Loucy (cell line): Measurements from ENCODE around the gene FAM53A.

Experiments used
- H2AFZ ChIP-seq: fragments of 200-600 bp; sonication (generic); 2 replicates; pipeline ENCODE4 v1.6.0; 2016; ENCODE audit warnings: antibody characterized with exemption, mild to moderate bottlenecking, low read length, moderate library complexity
- H3F3A ChIP-seq: fragments of 200-600 bp; 2 replicates; pipeline ENCODE4 v1.6.0; 2016; ENCODE audit warnings: antibody characterized with exemption, low read depth, mild to moderate bottlenecking
- H3K27me3 ChIP-seq: fragments of 200-600 bp; sonication (generic); 2 replicates; pipeline ENCODE4 v1.6.1; 2014; ENCODE audit warnings: low read length, mild to moderate bottlenecking; ENCODE audit not compliant: insufficient read depth, poor library complexity, severe bottlenecking
- H3K36me3 ChIP-seq: fragments of 200-600 bp; sonication (generic); 2 replicates; pipeline ENCODE4 v1.6.1; 2016; ENCODE audit warnings: low read length; ENCODE audit not compliant: insufficient read depth
- H3K4me1 ChIP-seq: fragments of 200-600 bp; sonication (generic); 2 replicates; pipeline ENCODE4 v1.5.1; 2014; ENCODE audit warnings: low read length, mild to moderate bottlenecking; ENCODE audit not compliant: insufficient read depth, poor library complexity, severe bottlenecking
- H3K4me2 ChIP-seq: fragments of 200-600 bp; sonication (generic); 2 replicates; pipeline ENCODE4 v1.6.0; 2014; ENCODE audit warnings: antibody characterized with exemption, low read length, low read depth, mild to moderate bottlenecking; ENCODE audit not compliant: poor library complexity, severe bottlenecking
- H3K4me3 ChIP-seq: fragments of 200-600 bp; sonication (generic); 2 replicates; pipeline ENCODE4 v1.5.1; 2014; ENCODE audit warnings: low read length, mild to moderate bottlenecking, mixed read lengths; ENCODE audit not compliant: poor library complexity, severe bottlenecking
- H3K79me2 ChIP-seq: fragments of 200-600 bp; sonication (generic); 2 replicates; pipeline ENCODE4 v1.6.1; 2014; ENCODE audit warnings: low read length; ENCODE audit not compliant: insufficient read depth
- H3K9ac ChIP-seq: fragments of 200-600 bp; sonication (generic); 2 replicates; pipeline ENCODE4 v1.6.0; 2014; ENCODE audit warnings: mild to moderate bottlenecking, low read depth, low read length, moderate library complexity; ENCODE audit not compliant: poor library complexity, severe bottlenecking
- H3K9me2 ChIP-seq: fragments of 200-600 bp; sonication (generic); replicated peaks from 2 replicates; pipeline ENCODE4 v1.6.1; 2016; ENCODE audit warnings: low read depth, low read length, mixed read lengths
- H3K9me3 ChIP-seq: fragments of 200-600 bp; sonication (generic); 2 replicates; pipeline ENCODE4 v1.6.1; 2014; ENCODE audit warnings: mild to moderate bottlenecking, antibody characterized with exemption, low read length, low read depth; ENCODE audit not compliant: insufficient read depth
- H4K20me1 ChIP-seq: fragments of 200-600 bp; sonication (generic); 2 replicates; pipeline ENCODE4 v1.6.0; 2014; ENCODE audit warnings: antibody characterized with exemption, low read length, mild to moderate bottlenecking; ENCODE audit not compliant: insufficient read depth, poor library complexity, severe bottlenecking
- CTCF ChIP-seq: fragments of 200-600 bp; sonication (generic); conservative IDR thresholded peaks from 2 replicates; pipeline ENCODE4 v1.5.1; 2014; ENCODE audit warnings: mild to moderate bottlenecking, antibody characterized with exemption, low read length
- EZH2phosphoT487 ChIP-seq: fragments of 200-600 bp; IDR thresholded peaks from 2 replicates; pipeline ENCODE4 v1.6.1; 2018; ENCODE audit warnings: antibody characterized with exemption, mild to moderate bottlenecking, moderate library complexity, borderline replicate concordance

FAM53A gene

GRCh38 chr4:1669850-1670249, 14.3 kb downstream of the FAM53A start:
- no peak overlapping the region for H3K4me3 ChIP-seq
- no peaks in the 10 kb centered on the region for H3K9me3 ChIP-seq
- no peaks in the 10 kb centered on the region for H3F3A ChIP-seq
- H3K9ac ChIP-seq: no peak overlapping the region
- no peaks in the 10 kb centered on the region for H4K20me1 ChIP-seq
- no peak overlapping the region for H2AFZ ChIP-seq
- H3K27me3 ChIP-seq: no peaks in the 10 kb centered on the region
- no peaks in the 10 kb centered on the region for H3K79me2 ChIP-seq
- H3K9me2 ChIP-seq: no peaks in the 10 kb centered on the region
- TF ChIP-seq EZH2phosphoT487: no peak
- no peak for TF ChIP-seq CTCF
- H3K4me1 ChIP-seq: no peaks in the 10 kb centered on the region
- no peaks in the 10 kb centered on the region for H3K36me3 ChIP-seq
- H3K4me2 ChIP-seq: no peak overlapping the region

DNA sequence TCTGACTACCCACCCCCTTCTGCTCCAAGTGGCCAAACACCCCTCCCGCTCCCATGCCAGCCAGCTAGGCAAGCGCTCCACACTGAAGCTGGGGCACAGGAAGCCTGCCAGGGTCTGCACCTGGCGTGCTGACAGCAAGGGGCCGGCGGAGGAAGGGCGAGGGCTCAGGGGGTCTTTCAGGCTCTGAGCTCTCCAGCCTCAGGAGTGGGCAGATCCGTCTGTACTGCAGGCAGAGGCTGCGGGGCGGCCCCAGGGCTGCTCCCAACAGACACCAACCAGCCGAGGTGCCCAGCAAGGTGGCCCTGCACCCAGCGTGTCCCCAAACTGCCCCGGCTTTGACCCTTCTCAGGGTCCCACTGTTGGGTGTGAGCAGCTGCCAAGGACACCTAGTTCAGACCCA, 14.8 kb downstream of the FAM53A start:
- Histone ChIP-seq H3K36me3 (no peaks in the 10 kb centered on the region), H4K20me1 (no peaks in the 10 kb centered on the region), H3F3A (no peaks in the 10 kb centered on the region), H2AFZ (no peak overlapping the region), H3K4me3 (no peak overlapping the region), H3K79me2 (no peaks in the 10 kb centered on the region), H3K9me2 (no peaks in the 10 kb centered on the region), H3K9ac (no peak overlapping the region), H3K9me3 (no peaks in the 10 kb centered on the region), H3K27me3 (no peaks in the 10 kb centered on the region), H3K4me1 (no peaks in the 10 kb centered on the region), H3K4me2 (no peak overlapping the region)
- TF ChIP-seq EZH2phosphoT487 (no peak), CTCF (no peak)

DNA sequence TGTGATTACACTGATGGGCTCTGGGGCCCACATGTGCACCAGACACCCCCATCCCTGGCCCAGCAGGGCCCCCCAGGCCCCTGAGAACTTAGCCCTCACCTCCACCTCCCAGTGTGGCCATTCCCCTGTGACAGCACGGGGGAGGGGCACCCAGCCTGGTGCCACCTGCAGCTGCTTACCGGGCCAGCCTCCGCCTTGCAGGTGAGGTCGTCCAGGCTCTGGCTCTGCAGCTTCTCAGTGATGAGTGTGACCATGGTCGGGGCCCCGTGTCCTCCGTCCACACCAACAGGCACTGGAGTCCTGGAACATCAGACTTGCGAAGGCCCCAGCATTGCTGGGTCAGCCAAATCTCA, 15.6 kb downstream of the FAM53A start:
- H3K9me2 ChIP-seq: no peaks in the 10 kb centered on the region
- H3F3A ChIP-seq: no peaks in the 10 kb centered on the region
- no peaks in the 10 kb centered on the region for H3K79me2 ChIP-seq
- no peak overlapping the region for H3K9ac ChIP-seq
- TF ChIP-seq CTCF: no peak
- TF ChIP-seq EZH2phosphoT487: no peak
- H3K27me3 ChIP-seq: no peaks in the 10 kb centered on the region
- no peaks in the 10 kb centered on the region for H3K9me3 ChIP-seq
- H3K4me2 ChIP-seq: no peak overlapping the region
- H3K36me3 ChIP-seq: no peaks in the 10 kb centered on the region
- H3K4me3 ChIP-seq: no peak overlapping the region
- H3K4me1 ChIP-seq: no peaks in the 10 kb centered on the region
- no peaks in the 10 kb centered on the region for H4K20me1 ChIP-seq
- H2AFZ ChIP-seq: no peak overlapping the region
